ENCODE results near the gene ALPL. TPM values are rescaled to one million over a fixed set of nuclear protein-coding genes. Genes with fewer than 3 reads are reported as not detected.
"Not testable (repeated sequence)": the region's sequence is repeated elsewhere in the genome, so short reads cannot be mapped to it uniquely, and the experiment has no call there.

ALPL gene
- total RNA-seq (2022) (0.31 and 0.93 TPM in 2 replicates), Bru-seq, nascent RNA (percentile 12 among the genes with signal in this experiment), BruChase-seq, experiment 1, labeled RNA remaining after a 6-hour chase (percentile 1 among the genes with signal in this experiment), BruChase-seq, experiment 2, labeled RNA remaining after a 2-hour chase (percentile 7 among the genes with signal in this experiment)
- long read RNA-seq, partial matches to known transcripts, result 0 of 1 reads
- long read RNA-seq, other reads (novel, unspliced or antisense), result 1 of 1 reads

- H3K4me1 Mint-ChIP-seq (ENCODE audit: low read depth, unreplicated experiment), result peaks cover 9% of the 10 kb centered on the region
- CTCF ChIA-PET, result no interaction called here
- H3K36me3 Mint-ChIP-seq (ENCODE audit: insufficient read depth, unreplicated experiment), result peaks cover 5% of the 10 kb centered on the region
- peak within 1 kb of the TSS; percentile 10 for H3K27ac Mint-ChIP-seq (ENCODE audit: unreplicated experiment)
- H3K9me3 Mint-ChIP-seq (ENCODE audit: low read depth, unreplicated experiment), result no peaks in the 10 kb centered on the region
- peak within 1 kb of the TSS; percentile 64 for H3K4me3 Mint-ChIP-seq (ENCODE audit: low read depth, unreplicated experiment)
- TF ChIP-seq CTCF (IDR thresholded peaks at IDR 0.05; ENCODE audit: unreplicated experiment), result no peak
- BruUV-seq (replicated peaks), result no TSS peak
- intact Hi-C loops (cut with micrococcal nuclease; ENCODE audit: unreplicated experiment), result loop anchor here (2.0 to 10.0 kb wide), 2 partner anchors 65 to 145 kb away; no protein-coding TSS in a partner anchor
- DNase-seq, result no peak
- peaks cover 57% of the 10 kb centered on the region for H3K27me3 Mint-ChIP-seq (ENCODE audit: unreplicated experiment)
These were observed at the start of gene ALPL for GRCh38 chr1:21509351-21510112. Gene ALPL (plus strand): TSS chr1:21509423. CDS start chr1:21554082, 44,659 bp downstream.

- peak; percentile 5 for DNase-seq
- H3K9me3 Mint-ChIP-seq (ENCODE audit: low read depth, unreplicated experiment); H3K36me3 Mint-ChIP-seq (ENCODE audit: insufficient read depth, unreplicated experiment); intact Hi-C loops (cut with micrococcal nuclease; ENCODE audit: unreplicated experiment); H3K27ac Mint-ChIP-seq (ENCODE audit: unreplicated experiment); BruUV-seq (replicated peaks); CTCF ChIA-PET; H3K4me3 Mint-ChIP-seq (ENCODE audit: low read depth, unreplicated experiment); H3K27me3 Mint-ChIP-seq (ENCODE audit: unreplicated experiment): not testable (repeated sequence)
- H3K4me1 Mint-ChIP-seq (ENCODE audit: low read depth, unreplicated experiment), result peaks cover 11% of the 10 kb centered on the region
These were observed 44.1 kb upstream of the ALPL start for GRCh38 chr1:21465127-21465526.

- DNase-seq; H3K27ac Mint-ChIP-seq (ENCODE audit: unreplicated experiment); intact Hi-C loops (cut with micrococcal nuclease; ENCODE audit: unreplicated experiment); H3K27me3 Mint-ChIP-seq (ENCODE audit: unreplicated experiment); H3K9me3 Mint-ChIP-seq (ENCODE audit: low read depth, unreplicated experiment); H3K4me3 Mint-ChIP-seq (ENCODE audit: low read depth, unreplicated experiment); CTCF ChIA-PET; H3K36me3 Mint-ChIP-seq (ENCODE audit: insufficient read depth, unreplicated experiment); BruUV-seq (replicated peaks): not testable (repeated sequence)
- H3K4me1 Mint-ChIP-seq (ENCODE audit: low read depth, unreplicated experiment), result peaks cover 11% of the 10 kb centered on the region
These were observed 41.3 kb upstream of the ALPL start for GRCh38 chr1:21467946-21468345.

- H3K36me3 Mint-ChIP-seq (ENCODE audit: insufficient read depth, unreplicated experiment), result no peaks in the 10 kb centered on the region
- DNase-seq, result no peak
- TF ChIP-seq CTCF (IDR thresholded peaks at IDR 0.05; ENCODE audit: unreplicated experiment), result no peak
- BruUV-seq (replicated peaks), result no TSS peak
- H3K4me1 Mint-ChIP-seq (ENCODE audit: low read depth, unreplicated experiment), result peaks cover 11% of the 10 kb centered on the region
- H3K27ac Mint-ChIP-seq (ENCODE audit: unreplicated experiment), result no peak overlapping the region
- CTCF ChIA-PET, result no interaction called here
- no peaks in the 10 kb centered on the region for H3K27me3 Mint-ChIP-seq (ENCODE audit: unreplicated experiment)
- H3K4me3 Mint-ChIP-seq (ENCODE audit: low read depth, unreplicated experiment), result no peak overlapping the region
- H3K9me3 Mint-ChIP-seq (ENCODE audit: low read depth, unreplicated experiment), result no peaks in the 10 kb centered on the region
- intact Hi-C loops (cut with micrococcal nuclease; ENCODE audit: unreplicated experiment), result no loop called here
These were observed 40.6 kb upstream of the ALPL start for GRCh38 chr1:21468599-21468998.

GRCh38 chr1:21469581-21469980 lies 39.6 kb upstream of the ALPL start:
- Mint-ChIP-seq H3K27me3 (ENCODE audit: unreplicated experiment) (no peaks in the 10 kb centered on the region), H3K4me3 (ENCODE audit: low read depth, unreplicated experiment) (no peak overlapping the region), H3K36me3 (ENCODE audit: insufficient read depth, unreplicated experiment) (no peaks in the 10 kb centered on the region), H3K27ac (ENCODE audit: unreplicated experiment) (no peak overlapping the region), H3K9me3 (ENCODE audit: low read depth, unreplicated experiment) (no peaks in the 10 kb centered on the region), H3K4me1 (ENCODE audit: low read depth, unreplicated experiment) (peaks cover 11% of the 10 kb centered on the region)
- DNase-seq, result no peak
- CTCF ChIA-PET, result no interaction called here
- BruUV-seq (replicated peaks), result no TSS peak
- no peak for TF ChIP-seq CTCF (IDR thresholded peaks at IDR 0.05; ENCODE audit: unreplicated experiment)
- intact Hi-C loops (cut with micrococcal nuclease; ENCODE audit: unreplicated experiment), result no loop called here

Measured in Calu3 (cell line).